Neuronal stem cell (in vitro differentiated cells): Measurements from ENCODE around the gene CEPT1. TPM values are rescaled to one million over a fixed set of nuclear protein-coding genes. Genes with fewer than 3 reads are reported as not detected.
"Not testable (repeated sequence)": the region's sequence is repeated elsewhere in the genome, so short reads cannot be mapped to it uniquely, and the experiment has no call there.

Source experiments
- DNase-seq: peaks from one replicate; pipeline ENCODE4 v3.0.0-alpha.2; 2013; ENCODE audit warnings: low spot score
- H2AFZ ChIP-seq: one replicate; pipeline ENCODE4 v1.6.1; 2013; ENCODE audit warnings: mild to moderate bottlenecking, low read length, inconsistent platforms
- H2AK5ac ChIP-seq: 2 replicates; pipeline ENCODE4 v1.6.1; 2013; ENCODE audit warnings: low read depth, mild to moderate bottlenecking, inconsistent platforms, low read length, moderate library complexity, mixed read lengths
- H2BK120ac ChIP-seq: 2 replicates; pipeline ENCODE4 v1.6.1; 2013; ENCODE audit warnings: low read depth, mild to moderate bottlenecking, inconsistent platforms, low read length, moderate library complexity, mixed read lengths
- H2BK12ac ChIP-seq: one replicate; pipeline ENCODE4 v1.6.1; 2013; ENCODE audit warnings: low read length, inconsistent platforms
- H2BK15ac ChIP-seq: 2 replicates; pipeline ENCODE4 v1.6.1; 2013; ENCODE audit warnings: mild to moderate bottlenecking, low read length, inconsistent platforms, mixed read lengths
- H2BK5ac ChIP-seq: one replicate; pipeline ENCODE4 v1.6.1; 2013; ENCODE audit warnings: inconsistent platforms, mild to moderate bottlenecking, low read length, moderate library complexity
- H3K14ac ChIP-seq: one replicate; pipeline ENCODE4 v1.6.1; 2013; ENCODE audit warnings: low read length, inconsistent platforms
- H3K18ac ChIP-seq: 2 replicates; pipeline ENCODE4 v1.6.1; 2013; ENCODE audit warnings: low read length, inconsistent platforms
- H3K23ac ChIP-seq: 2 replicates; pipeline ENCODE4 v1.6.1; 2013; ENCODE audit warnings: low read depth, mild to moderate bottlenecking, mixed read lengths, low read length, inconsistent platforms; ENCODE audit not compliant: poor library complexity
- H3K27ac ChIP-seq: replicated peaks from 3 replicates; pipeline ENCODE4 v1.5.1; 2013; ENCODE audit warnings: low read length, inconsistent platforms
- H3K27me3 ChIP-seq, 3 experiments: 2 replicates each; pipeline ENCODE4 v1.6.1; 2013; ENCODE audit warnings: low read length in 3 of 3, mild to moderate bottlenecking in 2 of 3, inconsistent platforms in 1 of 3, low read depth in 1 of 3, mixed read lengths in 1 of 3, moderate library complexity in 1 of 3; ENCODE audit not compliant: control insufficient read depth in 3 of 3, insufficient read depth in 3 of 3
- H3K36me3 ChIP-seq, 2 donors: replicated peaks in 1 of 2; 2 replicates each; pipeline ENCODE4 v1.6.1; 2013; ENCODE audit warnings: low read length in 2 of 2; ENCODE audit not compliant: control insufficient read depth in 2 of 2, insufficient read depth in 2 of 2
- H3K4ac ChIP-seq: 2 replicates; pipeline ENCODE4 v1.6.1; 2013; ENCODE audit warnings: inconsistent platforms, mild to moderate bottlenecking, low read length, moderate library complexity
- H3K4me1 ChIP-seq, 2 donors: 1 replicate in 1 of 2; 2 replicates in 1 of 2; pipeline ENCODE4 v1.6.1; 2013; ENCODE audit warnings: low read length in 2 of 2, low read depth in 1 of 2; ENCODE audit not compliant: control insufficient read depth in 2 of 2, insufficient read depth in 1 of 2
- H3K4me2 ChIP-seq: one replicate; pipeline ENCODE4 v1.6.1; 2013; ENCODE audit warnings: mild to moderate bottlenecking, low read length, inconsistent platforms; ENCODE audit not compliant: insufficient read depth, poor library complexity, severe bottlenecking
- H3K4me3 ChIP-seq, 2 donors: 2 replicates each; pipeline ENCODE4 v1.5.1; 2013; ENCODE audit warnings: low read length in 2 of 2, mild to moderate bottlenecking in 2 of 2, inconsistent platforms in 1 of 2, moderate library complexity in 1 of 2
- H3K79me1 ChIP-seq: one replicate; pipeline ENCODE4 v1.6.1; 2013; ENCODE audit warnings: low read depth, mild to moderate bottlenecking, inconsistent platforms, low read length, moderate library complexity
- H3K9ac ChIP-seq: one replicate; pipeline ENCODE4 v1.6.1; 2013; ENCODE audit warnings: mild to moderate bottlenecking, low read depth, low read length, inconsistent platforms; ENCODE audit not compliant: poor library complexity
- H3K9me3 ChIP-seq, 2 donors: replicated peaks in 1 of 2; 2 replicates each; pipeline versions ENCODE3 to v1.6.1; 2013; ENCODE audit warnings: low read length in 2 of 2, mild to moderate bottlenecking in 2 of 2, inconsistent platforms in 1 of 2, low read depth in 1 of 2, mixed read lengths in 1 of 2, moderate library complexity in 1 of 2; ENCODE audit not compliant: control insufficient read depth in 2 of 2, insufficient read depth in 1 of 2
- H4K8ac ChIP-seq: one replicate; pipeline ENCODE4 v1.6.1; 2013; ENCODE audit warnings: low read depth, mild to moderate bottlenecking, inconsistent platforms, low read length, moderate library complexity
- H4K91ac ChIP-seq: one replicate; pipeline ENCODE4 v1.6.1; 2013; ENCODE audit warnings: low read length, low read depth, mild to moderate bottlenecking, inconsistent platforms; ENCODE audit not compliant: poor library complexity
- WGBS, 2 donors: extraction: QIAGEN DNeasy Blood & Tissue Kit; methylation state at CpG; one replicate each; pipeline ENCODE4 v1.1.7; 2013; ENCODE audit warnings: missing lambda C conversion rate in 2 of 2, mixed read lengths in 1 of 2; ENCODE audit not compliant: insufficient read length in 2 of 2, insufficient replicate concordance in 1 of 2; ENCODE audit errors: extremely low coverage in 2 of 2; 5-methylcytosine and 5-hydroxymethylcytosine counted together
- polyA plus RNA-seq, 2 experiments: library from polyadenylated mRNA; stranded (reverse); fragments of 200-250 nt; gene quantifications; one replicate each; pipeline ENCODE4 v1.2.3, GENCODE V29; 2013

The CEPT1 gene
- 24.1 TPM for polyA plus RNA-seq (2013, experiment 1 of 2)
- polyA plus RNA-seq (2013, experiment 2 of 2) = 22.7 TPM

DNA sequence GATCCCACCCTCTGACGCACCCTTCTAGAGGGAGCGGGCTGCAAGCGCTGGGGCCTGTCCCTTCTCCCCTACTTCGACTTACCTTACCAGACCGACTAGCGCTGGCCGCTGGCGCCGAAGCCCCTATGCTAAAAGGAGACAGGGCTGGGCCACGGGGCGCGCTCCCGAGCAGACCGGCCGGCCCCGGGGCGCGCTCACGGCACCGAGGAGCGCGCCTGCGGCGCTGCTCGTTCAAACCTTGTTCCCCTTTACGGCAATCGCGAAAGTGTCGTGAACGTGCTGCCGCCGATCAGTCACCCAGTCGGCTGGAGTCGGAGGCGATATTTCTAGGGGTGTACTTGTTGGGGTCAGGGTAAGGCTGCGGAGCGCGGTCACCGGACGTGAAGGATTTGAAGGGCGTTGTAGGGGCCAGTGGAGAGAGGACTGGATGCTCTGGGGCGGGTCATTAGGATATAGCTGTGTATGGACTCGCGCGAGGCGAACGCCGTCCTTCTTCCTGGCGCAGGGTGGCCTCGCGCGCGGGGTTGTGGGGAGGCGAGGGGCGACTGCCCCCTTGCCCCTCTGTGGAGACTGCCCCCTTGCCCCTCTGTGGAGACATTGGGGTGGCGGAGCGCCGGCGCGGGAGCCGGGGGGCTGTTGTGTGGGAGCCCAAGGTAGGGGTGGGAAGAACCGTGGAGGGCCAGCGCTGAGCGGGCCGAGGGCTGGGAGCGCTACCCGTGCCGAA lies at the start of gene CEPT1, which contains the start of gene DRAM2:
Gene CEPT1, plus strand, starts transcription at position 268 of the 724 bp plus-strand sequence. CDS start 7,492 bp downstream, outside the sequence.
Gene DRAM2, minus strand, starts transcription at position 138 of the 724 bp plus-strand sequence. CDS start 8,539 bp downstream, outside the sequence.
- Histone ChIP-seq H3K18ac (peak within 1 kb of the TSS; percentile 99), H3K36me3 (peaks cover 0 to 28% of the 10 kb centered on the region in 2 donors), H2BK120ac (no peak within 1 kb of the TSS), H3K4me2 (peak within 1 kb of the TSS; percentile 73), H3K4me3 (peak within 1 kb of the TSS; percentile 95 to 98), H2AFZ (peak within 1 kb of the TSS; percentile 99), H3K4ac (no peak within 1 kb of the TSS), H3K14ac (no peak within 1 kb of the TSS), H3K9ac (peak within 1 kb of the TSS; percentile 96), H4K91ac (no peak within 1 kb of the TSS), H3K79me1 (peaks cover 2% of the 10 kb centered on the region), H3K9me3 (no peaks in the 10 kb centered on the region), H2AK5ac (no peak within 1 kb of the TSS), H2BK12ac (peak within 1 kb of the TSS; percentile 100), H3K4me1 (peaks cover 0 to 11% of the 10 kb centered on the region in 2 donors), H4K8ac (peak within 1 kb of the TSS; percentile 82), H3K27ac (peak within 1 kb of the TSS; percentile 99), H3K23ac (peak within 1 kb of the TSS; percentile 98), H3K27me3 (no peaks in the 10 kb centered on the region), H2BK15ac (peak within 1 kb of the TSS; percentile 94), H2BK5ac (peak within 1 kb of the TSS; percentile 93)
- DNase-seq = peak; percentile 98
- no CpG with 5 or more reads among the region's 68 CpGs for WGBS, 2 donors

- H3K23ac ChIP-seq, H3K27ac ChIP-seq, H2BK15ac ChIP-seq, H2BK12ac ChIP-seq, H3K14ac ChIP-seq, H2BK120ac ChIP-seq, H4K8ac ChIP-seq, H3K4ac ChIP-seq, H2AFZ ChIP-seq, H3K4me2 ChIP-seq, H3K4me3 ChIP-seq, H4K91ac ChIP-seq, DNase-seq, H3K79me1 ChIP-seq, H3K9me3 ChIP-seq, H2BK5ac ChIP-seq, H3K4me1 ChIP-seq, H3K27me3 ChIP-seq, H3K9ac ChIP-seq, H3K18ac ChIP-seq, H3K36me3 ChIP-seq, H2AK5ac ChIP-seq: not testable (repeated sequence)
- no CpG with 5 or more reads among the region's 3 CpGs for whole genome bisulfite sequencing, 2 donors
These were observed 44.6 kb upstream of the CEPT1 start for GRCh38 chr1:111095421-111095820.

GRCh38 chr1:111097356-111098099 lies 42.5 kb upstream of the CEPT1 start:
- Histone ChIP-seq H3K27me3 (no peaks in the 10 kb centered on the region), H2BK120ac (no peak overlapping the region)
- no peak for DNase-seq

GRCh38 chr1:111099289-111099688 lies 40.7 kb upstream of the CEPT1 start:
- Histone ChIP-seq H3K4me1 (no peaks in the 10 kb centered on the region), H3K18ac (no peak overlapping the region), H3K36me3 (no peaks in the 10 kb centered on the region), H3K4me3 (no peak overlapping the region), H3K4me2 (no peak overlapping the region), H4K91ac (no peak overlapping the region), H3K27ac (no peak overlapping the region), H3K14ac (no peak overlapping the region), H2BK15ac (no peak overlapping the region), H3K4ac (no peak overlapping the region), H2AK5ac (no peak overlapping the region), H2BK120ac (no peak overlapping the region), H3K27me3 (no peaks in the 10 kb centered on the region), H3K23ac (no peak overlapping the region), H3K9me3 (peaks cover 12 to 13% of the 10 kb centered on the region in 2 donors), H2BK5ac (no peak overlapping the region), H4K8ac (no peak overlapping the region), H2BK12ac (no peak overlapping the region), H2AFZ (no peak overlapping the region), H3K9ac (no peak overlapping the region), H3K79me1 (no peaks in the 10 kb centered on the region)
- WGBS, 2 donors = no CpG with 5 or more reads among the region's 1 CpG
- DNase-seq = no peak

More at GRCh38 chr1:111097356-111098099, 42.5 kb upstream of the CEPT1 start:
- Histone ChIP-seq H3K9ac (no peak overlapping the region), H3K18ac (no peak overlapping the region), H2AK5ac (no peak overlapping the region), H2BK5ac (no peak overlapping the region), H3K36me3 (no peaks in the 10 kb centered on the region), H2BK12ac (no peak overlapping the region), H3K27ac (no peak overlapping the region), H2BK15ac (no peak overlapping the region), H3K14ac (no peak overlapping the region), H3K79me1 (no peaks in the 10 kb centered on the region), H3K4me3 (no peak overlapping the region), H4K91ac (no peak overlapping the region), H3K23ac (no peak overlapping the region), H3K4me2 (no peak overlapping the region), H4K8ac (no peak overlapping the region), H3K4ac (no peak overlapping the region), H3K9me3 (peaks cover 9 to 13% of the 10 kb centered on the region in 2 donors), H2AFZ (no peak overlapping the region), H3K4me1 (no peaks in the 10 kb centered on the region)
- WGBS, 2 donors = no CpG with 5 or more reads among the region's 2 CpGs
